Measurements from ENCODE around the gene PLCL2.

- TF ChIP-seq CTCF (IDR thresholded peaks at IDR 0.05) (no peak), EZH2 (IDR thresholded peaks at IDR 0.05; ENCODE audit: borderline replicate concordance, insufficient read depth, low read depth, low read length, poor library complexity, severe bottlenecking) (no peak)
These were observed 2.4 kb downstream of the PLCL2 start for GRCh38 chr3:16887130-16887529.

All from B cell (primary cell).